Inflammatory macrophage treated with lipopolysaccharide for 1 hour (primary cell): ENCODE measurements around the gene DUT.
A peak's percentile ranks its signal among the peaks of the same experiment; 100 is the strongest.

Experiments used
- DNase-seq, 2 donors: peaks; one replicate each; pipeline ENCODE4 v3.0.0-alpha.2; 2020 to 2022

DUT gene

DNA sequence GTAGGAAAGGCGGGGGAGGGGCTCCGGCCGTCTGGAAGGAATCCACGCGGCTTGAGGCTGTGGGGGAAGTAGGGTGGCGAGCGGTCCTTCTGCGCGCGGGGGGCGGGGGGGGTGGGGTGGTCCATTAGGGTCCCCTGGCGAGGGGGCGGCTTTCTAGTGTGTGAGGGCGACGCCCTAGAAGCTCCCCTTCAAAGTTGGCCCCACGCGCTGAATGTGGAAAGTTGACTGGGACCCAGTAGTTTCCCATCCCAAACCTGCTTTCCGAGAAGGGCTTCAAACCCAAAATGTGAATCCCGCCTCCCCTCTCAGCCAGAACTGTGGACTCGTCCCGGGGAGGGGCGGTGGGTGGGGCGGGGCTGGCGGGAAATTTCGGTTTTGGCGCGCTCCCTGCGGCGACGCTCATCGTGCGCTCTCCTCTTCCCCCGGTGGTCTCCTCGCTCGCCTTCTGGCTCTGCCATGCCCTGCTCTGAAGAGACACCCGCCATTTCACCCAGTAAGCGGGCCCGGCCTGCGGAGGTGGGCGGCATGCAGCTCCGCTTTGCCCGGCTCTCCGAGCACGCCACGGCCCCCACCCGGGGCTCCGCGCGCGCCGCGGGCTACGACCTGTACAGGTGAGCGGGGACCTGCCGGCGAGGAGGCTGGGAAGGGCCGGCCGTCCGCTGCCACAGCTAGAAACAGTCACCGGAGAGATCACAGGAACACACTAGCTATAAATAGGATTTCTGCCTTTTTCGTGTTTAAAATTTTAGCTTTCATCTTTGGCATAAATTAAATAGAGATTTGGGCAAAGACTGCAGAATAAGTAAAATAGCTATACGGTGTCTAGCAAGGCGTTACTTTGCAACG lies 790 bp downstream of the DUT start:
- DNase-seq: peak; percentile 31 to 67

DNA sequence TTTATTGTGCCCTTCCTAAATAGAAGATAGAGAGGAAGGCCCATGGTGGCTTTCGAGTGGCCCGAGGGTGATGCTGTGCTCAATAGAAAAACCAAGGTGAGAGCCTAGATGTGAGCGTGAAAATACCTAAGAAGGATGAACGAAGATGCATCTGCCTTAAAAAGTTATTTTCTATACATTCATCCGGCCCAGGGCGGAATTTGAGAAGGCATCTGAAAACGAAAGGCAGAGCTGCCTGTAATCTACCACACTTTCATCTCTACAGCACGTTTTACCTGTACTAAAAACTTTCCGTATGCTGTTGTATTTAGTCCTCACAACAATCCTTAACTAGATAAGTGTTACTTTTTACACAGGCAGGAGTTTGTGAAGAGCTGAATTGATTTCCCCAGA lies 1.4 kb downstream of the DUT start:
- DNase-seq: no peak

DNA sequence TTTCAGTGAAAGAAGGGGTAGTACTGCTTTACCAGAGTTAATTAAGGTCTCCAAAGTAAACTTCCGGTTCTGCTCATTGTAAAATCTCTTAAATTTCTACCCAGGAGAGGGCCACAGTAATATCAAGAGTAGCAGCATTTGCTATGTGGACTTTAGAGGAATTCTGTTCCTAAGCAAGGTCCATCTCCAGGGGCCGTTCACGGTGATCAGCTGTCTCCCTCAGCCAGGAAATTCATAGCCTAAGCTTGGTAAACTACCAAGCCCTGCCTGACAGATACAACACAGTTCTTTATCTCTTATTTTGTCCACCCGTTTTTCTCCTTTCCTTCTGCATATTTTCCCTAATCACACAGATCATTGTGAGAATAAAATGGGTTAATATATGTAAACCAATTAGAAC lies 2.3 kb downstream of the DUT start:
- no peak for DNase-seq

DNA sequence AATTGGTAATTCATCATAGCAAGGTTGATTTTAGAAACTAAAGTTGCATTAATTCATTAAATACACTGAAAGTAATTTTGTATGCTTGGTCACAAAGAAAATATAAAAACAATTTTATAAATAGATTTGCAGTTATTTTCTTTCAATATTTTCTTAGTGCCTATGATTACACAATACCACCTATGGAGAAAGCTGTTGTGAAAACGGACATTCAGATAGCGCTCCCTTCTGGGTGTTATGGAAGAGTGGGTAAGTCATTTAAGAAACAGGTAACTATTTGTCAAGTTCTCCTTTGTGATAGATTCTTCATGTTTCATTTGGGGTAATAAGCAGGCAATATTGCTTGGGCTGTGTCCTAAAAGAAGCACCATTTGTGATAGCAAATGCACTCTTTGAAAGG lies 3.0 kb downstream of the DUT start:
- peak in 1 of 2 donors; percentile 4 for DNase-seq

DNA sequence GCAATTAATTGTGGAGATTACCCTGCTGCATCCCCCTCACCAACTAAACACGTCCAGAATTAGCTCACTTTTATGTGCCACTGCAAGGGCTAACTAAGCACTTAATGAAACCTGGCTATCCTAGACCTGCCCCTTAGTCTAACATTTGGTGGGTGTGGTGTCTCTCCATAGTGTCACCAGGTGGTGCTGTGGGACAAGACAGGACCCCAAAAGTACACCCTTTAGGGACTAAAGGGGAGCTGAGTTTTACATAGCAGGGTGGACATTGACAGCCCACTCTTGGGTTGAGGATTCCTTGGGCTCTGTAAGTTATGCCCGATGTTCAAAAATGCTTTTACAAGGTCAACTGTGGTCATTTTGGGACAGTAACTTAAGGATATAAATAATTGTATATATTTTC lies 5.7 kb downstream of the DUT start:
- no peak for DNase-seq

DNA sequence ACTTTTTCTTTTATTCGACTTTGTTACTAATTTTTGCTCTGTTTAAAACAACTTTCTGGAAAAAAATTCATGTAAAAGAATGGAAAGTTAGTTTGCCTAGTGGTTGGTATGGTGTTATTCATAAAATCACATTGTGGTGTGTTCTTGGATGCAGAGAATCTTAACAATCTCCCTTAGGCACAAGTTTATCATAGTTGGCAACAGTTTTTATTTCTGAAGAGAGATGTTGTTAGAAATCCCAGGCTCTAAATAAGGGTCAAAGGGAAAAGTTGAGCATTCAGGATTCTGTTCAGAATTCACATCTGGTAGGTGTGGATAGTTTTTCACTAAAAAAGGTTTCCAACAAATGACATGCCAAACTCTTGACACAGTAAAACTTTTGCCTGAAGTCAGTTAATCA lies 6.4 kb downstream of the DUT start:
- no peak for DNase-seq

DNA sequence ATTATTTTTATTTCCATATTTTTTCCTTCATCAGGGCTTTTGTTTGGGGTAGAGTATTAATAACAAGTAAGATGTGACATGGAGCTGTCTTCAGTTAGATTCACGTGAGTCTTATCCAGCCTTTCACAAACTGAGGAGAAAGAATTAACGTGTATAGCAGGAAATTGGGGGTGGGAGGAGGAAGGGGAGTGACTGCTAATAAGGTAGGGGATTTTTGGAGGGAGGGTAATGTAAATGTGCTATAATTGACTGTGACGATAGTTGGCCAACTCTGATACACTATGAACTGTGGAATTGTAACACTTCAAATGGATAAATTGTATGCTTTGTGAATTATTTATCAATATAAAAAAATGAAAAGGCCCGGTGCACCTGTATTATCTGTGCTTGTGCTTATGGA lies 8.9 kb downstream of the DUT start:
- no peak for DNase-seq

DNA sequence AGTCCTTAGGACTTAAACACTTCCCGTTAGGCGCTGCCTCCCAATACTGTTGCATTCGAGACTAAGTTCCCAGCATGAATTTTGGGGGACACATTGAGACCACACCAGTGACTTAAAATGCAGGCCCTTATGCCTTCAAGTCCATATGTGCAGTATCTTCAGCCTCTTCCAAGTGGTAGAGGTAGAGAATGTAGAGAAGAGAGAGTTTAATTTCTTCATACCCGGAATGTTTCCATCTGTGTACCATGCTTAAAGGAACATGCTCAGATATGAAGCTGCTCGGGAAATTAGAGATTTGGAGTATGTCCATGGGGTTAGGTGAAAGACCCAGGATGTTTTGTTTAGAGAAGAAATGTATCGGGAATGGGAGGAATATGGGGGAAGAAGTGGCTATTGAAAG lies 12.6 kb downstream of the DUT start:
- DNase-seq: no peak

DNA sequence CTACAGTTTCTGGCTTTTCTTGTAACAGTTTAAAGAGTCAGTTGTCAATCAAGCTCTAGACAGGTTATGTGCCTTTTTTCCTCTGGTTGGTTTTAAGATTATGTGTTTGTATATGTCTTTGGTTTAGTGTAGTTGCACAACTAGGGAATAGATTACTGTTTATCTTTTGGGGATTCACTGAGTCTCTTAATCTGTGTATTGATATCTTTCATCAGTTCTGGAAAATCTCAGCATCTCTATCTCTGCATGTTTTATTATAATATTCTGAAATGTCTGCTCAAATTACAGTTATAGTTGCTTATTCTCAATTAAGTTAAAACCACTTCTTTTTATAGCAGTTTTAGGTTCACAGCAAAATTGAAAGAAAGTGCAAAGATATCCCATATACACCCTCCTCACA lies 14.3 kb downstream of the DUT start:
- no peak for DNase-seq

DNA sequence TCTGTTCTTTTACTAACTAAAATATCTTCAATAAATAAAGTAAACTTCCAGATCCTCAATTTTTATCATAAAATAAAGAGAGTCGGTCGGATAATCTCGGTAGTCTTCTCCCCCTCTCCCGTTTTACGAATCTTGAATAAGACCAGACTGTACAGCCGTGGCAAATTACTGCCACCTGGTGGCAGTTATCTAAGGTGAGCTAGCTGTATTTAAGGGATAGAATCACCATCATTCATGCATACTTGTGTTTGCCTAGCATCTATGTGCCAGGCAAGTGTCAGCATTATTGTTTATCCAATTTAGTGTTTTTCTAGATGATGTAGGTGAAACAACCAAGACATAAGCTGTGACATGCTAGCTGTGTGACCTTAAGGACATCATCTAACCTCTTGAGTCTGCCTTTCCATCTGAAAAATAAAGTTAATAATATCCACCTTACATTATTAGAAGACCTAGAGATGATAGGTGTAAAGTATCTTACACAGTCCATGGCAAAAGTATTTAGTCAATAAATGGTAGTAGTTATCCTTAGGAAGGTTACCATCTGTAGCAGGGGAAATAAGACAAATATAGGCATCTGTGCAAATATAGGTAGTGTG lies 21.3 kb downstream of the DUT start:
- DNase-seq: peak; percentile 49 to 54

DNA sequence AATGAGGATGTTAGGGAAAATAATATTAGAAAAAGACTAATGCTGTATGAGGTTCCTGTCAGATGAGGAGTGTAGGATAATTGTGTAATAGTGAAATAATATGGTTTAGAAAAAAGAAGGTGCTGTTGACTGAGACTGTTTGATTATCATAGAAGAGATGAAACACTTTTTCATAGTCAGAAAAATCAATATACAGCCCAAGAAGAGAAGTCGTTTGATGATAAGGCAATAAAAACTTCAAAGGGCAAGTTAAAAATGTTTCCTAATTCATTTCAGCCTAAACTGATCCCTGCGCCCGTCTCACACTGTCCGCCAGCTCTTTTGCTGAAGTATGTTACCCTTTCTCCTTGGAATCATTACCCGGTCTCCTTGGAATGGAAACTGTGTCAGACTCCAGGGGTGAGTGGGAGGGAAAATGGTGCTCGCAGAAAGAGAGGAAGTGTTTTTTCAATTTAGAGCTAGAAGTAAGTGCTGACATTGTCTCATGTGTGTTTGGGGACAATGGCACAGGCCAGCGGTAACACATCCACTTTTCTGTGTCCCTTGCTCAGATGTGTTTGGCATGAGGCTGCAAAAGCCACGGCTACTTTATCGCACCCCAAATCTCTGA lies 23.6 kb downstream of the DUT start:
- no peak for DNase-seq

DNA sequence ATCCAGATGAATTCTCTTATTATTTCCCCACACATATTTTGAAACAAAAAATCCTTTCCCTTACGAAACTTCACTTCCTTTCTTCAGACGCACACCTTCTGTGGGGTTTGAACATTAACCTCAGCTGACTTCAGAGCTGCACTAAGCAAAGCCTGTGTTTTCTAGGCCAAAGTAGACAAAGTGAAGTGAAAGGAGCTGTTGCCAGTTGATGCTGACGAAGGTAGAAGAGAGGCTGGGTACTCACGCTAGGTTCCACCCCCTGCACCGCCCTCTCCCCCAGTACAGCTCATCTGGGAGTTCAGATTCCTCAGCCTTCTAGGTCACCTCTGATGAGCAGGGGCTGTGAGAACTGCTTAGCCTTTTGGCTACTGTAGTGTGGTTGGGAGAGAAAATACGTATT lies 24.1 kb downstream of the DUT start:
- no peak for DNase-seq

DNA sequence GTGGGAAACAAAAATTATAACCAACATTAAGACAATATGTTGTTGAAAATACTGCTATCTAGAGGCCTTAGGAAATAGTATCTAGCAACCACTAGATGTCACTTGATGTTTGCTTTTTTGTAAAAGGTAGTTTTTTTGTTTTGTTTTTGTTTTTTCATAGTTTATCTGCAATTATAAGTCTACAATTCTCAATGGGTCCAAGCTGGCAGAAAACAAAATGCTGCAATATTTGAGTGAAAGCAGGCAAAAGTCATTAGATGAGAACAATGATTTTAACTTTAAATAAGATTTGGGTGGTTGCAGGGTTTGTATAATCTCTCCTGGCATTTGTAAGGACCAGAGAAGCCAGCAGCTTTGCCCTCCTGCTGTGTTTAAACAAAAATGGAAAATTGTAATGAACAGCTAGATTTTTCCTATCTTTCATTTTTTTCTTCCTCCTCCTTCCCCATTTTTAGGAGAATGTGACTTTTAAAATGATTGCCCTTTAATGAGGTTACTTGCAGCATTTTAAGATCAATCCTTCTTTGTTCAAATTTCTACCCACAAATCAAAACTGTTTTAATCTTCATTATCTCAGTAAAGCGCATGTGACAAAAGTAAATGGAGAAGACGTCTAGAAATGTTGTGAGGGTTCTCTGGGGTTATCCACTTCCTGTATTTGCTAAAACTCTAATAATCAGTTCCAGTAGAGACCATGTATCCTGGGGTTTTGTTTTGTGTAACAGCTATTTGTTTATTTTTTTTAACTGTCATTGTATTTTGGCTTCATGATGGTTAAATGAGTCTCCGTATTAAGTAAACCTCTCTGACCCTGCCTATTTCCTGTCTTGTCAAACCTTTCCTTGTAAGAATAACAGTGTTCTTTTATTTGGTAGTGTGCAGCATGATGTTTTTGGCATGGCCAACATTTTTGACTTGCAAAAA lies 27.3 kb downstream of the DUT start:
- DNase-seq: peak in 1 of 2 donors; percentile 7

DNA sequence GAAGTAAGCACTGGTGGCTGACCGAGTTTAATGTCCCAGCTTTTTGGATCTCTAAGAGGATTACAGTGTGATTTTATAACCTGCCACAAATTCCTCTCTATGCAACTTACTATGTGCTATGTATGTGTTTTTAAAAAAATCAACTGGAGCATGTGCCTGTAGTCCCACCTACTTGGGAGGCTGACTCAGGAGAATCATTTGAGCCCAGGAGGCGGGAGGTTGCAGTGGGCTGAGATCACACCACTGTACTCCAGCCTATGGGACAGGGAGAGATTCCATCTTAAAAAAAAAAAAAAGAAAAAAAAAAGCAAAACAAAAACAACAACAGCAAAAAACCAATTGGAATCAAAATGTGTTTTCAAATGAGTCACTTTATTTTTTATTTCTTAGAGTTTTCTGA lies 29.6 kb downstream of the DUT start:
- DNase-seq: peak in 1 of 2 donors; percentile 7

DNA sequence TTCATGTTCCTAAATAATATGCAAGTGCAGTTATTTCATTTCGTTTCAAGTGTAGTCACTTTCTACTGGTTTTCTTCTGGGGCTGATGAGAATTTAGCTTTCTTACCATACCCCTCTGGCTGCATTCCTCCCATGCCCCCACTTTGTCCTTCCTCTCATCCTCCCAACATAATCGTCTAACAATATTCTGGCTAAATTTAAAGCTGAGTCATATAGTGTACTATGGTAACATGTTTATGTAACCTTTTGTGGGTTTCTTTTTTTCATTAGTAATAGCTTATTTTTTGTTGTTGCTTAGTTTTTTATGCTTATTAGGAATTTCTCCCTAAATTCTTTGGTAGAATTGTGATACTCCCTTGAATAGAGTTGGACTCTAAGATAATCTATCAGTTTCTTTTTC lies 30.5 kb downstream of the DUT start:
- DNase-seq: no peak

DNA sequence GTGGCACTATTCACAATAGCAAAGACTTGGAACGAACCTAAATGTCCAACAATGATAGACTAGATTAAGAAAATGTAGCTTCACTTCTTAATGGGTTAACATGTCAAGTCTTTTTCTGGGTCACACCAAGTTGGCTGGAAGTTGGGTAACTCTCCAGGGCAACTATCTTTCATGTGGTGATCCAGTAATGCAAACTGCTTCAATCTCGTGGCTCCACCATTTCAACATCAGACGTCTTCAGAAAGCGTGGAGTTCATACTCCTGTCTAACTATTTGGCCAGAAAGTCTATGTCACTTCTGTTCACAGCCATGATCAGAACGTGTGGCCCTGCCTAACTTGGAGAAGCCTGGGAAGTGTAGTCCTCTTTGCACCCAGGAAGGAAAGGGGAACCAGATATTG lies 32.2 kb downstream of the DUT start:
- no peak for DNase-seq

DNA sequence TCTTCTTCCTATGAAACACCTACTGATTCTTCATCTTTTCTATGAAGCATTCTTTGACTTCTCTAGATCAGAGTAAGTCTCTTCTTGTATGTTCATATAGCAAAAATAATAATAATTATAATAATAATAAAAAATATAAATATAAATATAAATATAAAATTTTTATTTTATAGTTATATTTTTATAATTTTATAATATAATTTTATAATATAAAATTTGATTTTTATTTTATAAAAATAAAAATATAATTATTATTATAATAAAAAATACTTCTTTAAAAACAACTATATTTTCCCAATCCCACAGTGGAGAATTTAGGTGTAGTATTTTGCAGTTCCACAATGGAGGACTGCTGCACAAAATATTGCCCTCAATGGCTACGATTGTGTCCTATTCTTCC lies 34.3 kb downstream of the DUT start:
- DNase-seq: no peak

DNA sequence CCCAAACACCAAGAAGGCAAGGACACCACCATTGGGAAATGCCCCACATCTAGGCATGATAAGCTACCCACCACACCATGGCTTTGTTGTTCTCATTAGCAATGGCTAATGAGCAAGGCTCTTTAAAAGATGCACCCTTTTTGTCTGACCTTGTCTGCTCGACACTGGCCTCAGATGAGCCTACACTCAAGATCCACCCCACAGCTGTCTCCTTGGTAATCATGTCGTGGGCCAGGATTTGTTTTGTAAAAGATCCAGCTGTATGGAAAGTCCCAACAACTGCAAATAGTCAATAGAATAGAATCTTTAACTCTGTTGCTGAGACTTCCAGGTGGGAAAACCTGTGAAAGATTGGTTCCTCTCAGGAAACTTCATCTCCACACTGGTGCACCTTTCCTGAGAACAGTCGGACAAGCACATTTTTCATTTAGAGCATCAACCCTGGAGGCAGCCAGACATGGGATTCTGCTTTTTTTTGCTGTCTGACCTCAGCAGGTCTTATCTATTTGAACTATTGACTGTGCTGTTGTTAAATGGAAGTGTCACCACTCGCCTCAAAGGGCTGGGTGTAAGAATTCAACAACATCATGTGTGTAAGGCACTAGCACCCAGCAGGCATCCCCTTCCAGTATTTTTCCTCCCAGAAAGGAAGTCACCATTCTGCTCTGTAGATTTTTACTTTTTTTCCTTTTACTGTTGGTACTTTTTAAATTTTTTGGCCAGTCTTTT lies 35.5 kb downstream of the DUT start:
- DNase-seq: no peak

DNA sequence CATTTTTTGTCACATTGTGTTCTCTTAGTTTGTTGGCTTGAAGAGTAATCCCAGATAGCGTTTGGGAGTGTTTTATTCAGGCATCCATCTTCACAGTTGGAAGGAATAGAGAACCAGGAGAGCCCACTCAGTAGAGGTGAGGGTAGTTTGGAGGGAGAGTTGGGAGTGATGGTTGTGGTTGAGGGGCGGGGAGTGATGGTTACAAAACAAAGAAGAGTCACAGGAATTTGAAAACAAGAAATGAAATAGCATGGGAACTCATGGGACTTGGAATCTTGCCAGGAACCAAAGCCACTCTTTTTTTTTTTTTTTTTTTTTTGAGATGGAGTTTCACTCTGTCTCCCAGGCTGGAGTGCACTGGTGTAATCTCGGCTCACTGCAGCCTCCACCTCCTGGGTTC lies 36.3 kb downstream of the DUT start:
- no peak for DNase-seq

DNA sequence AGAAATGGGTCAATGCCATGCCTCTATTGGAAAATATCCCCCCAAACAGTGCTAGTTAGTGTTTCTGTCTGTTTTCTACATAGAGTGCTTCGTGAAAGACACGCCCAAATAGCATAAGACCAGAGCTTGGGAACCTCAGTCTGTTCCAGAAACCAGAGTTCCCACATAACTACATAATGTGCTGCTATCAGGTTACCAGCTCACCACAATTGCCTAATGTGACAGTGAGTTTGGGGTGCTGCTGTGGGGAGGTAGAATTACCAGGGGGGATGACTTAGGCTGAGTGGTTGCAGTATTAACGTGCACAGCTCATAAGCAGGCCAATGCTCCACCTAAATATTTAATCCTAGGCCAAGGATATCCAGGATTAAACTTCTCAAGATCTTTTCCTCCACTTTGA lies 39.2 kb downstream of the DUT start:
- no peak for DNase-seq

DNA sequence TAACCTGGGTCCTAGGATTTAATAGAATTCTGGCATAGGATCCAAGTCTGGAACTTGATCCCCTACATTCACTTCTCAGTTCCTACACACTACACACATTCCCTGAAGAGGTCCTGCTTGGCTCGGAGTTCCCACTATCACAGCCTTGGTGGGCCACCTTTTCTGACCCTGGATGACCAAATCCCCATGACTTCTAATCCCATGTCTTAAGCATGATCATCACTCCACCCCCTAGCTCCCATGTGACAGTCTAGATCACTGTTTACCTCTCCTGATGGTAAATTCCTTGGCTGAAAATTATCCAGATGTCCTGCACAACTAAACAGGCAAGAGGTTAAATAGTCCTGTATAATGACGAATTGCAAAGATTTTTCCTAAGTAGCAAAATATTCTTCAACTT lies 40.3 kb downstream of the DUT start:
- DNase-seq: no peak

DNA sequence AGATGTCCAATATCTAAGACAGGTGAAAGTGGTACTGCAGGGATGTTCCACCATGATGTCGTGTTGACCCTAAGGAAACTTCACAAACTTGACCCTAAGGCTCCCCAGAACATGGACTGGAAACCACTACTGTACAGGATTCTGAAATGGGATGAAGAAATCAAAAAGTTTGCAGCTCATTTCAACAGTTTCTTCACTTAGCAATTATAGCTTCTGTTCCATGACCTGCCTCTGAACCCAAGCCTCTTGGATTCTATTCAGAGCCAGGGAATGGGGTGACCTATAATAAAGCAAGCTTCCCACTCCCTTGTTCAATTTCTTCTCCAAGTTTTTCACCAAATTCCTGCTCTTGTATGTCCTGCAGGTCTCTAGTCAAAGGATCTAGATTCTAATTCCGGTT lies 40.7 kb downstream of the DUT start:
- DNase-seq: no peak
